MM.1S (cell line): ENCODE data around the gene DSCAML1.

ENCODE experiments used
- DNase-seq: peaks from one replicate; pipeline ENCODE4 v3.0.0-alpha.2; 2015
- H2AFZ ChIP-seq: fragments of 300-600 bp; sonication (generic); 2 replicates; pipeline ENCODE4 v1.6.0; 2016; ENCODE audit warnings: antibody characterized with exemption, low read length
- H3F3A ChIP-seq: fragments of 300-600 bp; sonication (generic); 2 replicates; pipeline ENCODE4 v1.6.1; 2016; ENCODE audit warnings: mild to moderate bottlenecking, antibody characterized with exemption, low read length, moderate library complexity, mixed read lengths; ENCODE audit not compliant: insufficient read depth
- H3K27ac ChIP-seq: fragments of 300-600 bp; sonication (generic); 2 replicates; pipeline ENCODE4 v1.5.1; 2016; ENCODE audit warnings: mild to moderate bottlenecking, low read length
- H3K27me3 ChIP-seq: fragments of 300-600 bp; sonication (generic); replicated peaks from 2 replicates; pipeline ENCODE4 v1.6.0; 2016; ENCODE audit warnings: low read length; ENCODE audit not compliant: insufficient read depth
- H3K36me3 ChIP-seq: fragments of 300-600 bp; sonication (generic); replicated peaks from 2 replicates; pipeline ENCODE4 v1.6.1; 2016; ENCODE audit warnings: mild to moderate bottlenecking, low read length, mixed read lengths; ENCODE audit not compliant: insufficient read depth
- H3K4me1 ChIP-seq: fragments of 300-600 bp; sonication (generic); 2 replicates; pipeline ENCODE4 v1.6.1; 2016; ENCODE audit warnings: low read length, mixed read lengths
- H3K4me2 ChIP-seq: fragments of 300-600 bp; sonication (generic); 2 replicates; pipeline ENCODE4 v1.6.0; 2016; ENCODE audit warnings: low read depth, low read length
- H3K4me3 ChIP-seq: fragments of 300-600 bp; sonication (generic); 2 replicates; pipeline ENCODE4 v1.5.1; 2016; ENCODE audit warnings: low read length, mixed read lengths
- H3K79me2 ChIP-seq: fragments of 300-600 bp; sonication (generic); 2 replicates; pipeline ENCODE4 v1.6.1; 2016; ENCODE audit warnings: mixed run types, low read length, mixed read lengths
- H3K9ac ChIP-seq: fragments of 300-600 bp; sonication (generic); 2 replicates; pipeline ENCODE4 v1.6.1; 2016; ENCODE audit warnings: low read length, mixed read lengths
- H3K9me2 ChIP-seq: fragments of 300-600 bp; sonication (generic); replicated peaks from 2 replicates; pipeline ENCODE4 v1.6.1; 2016; ENCODE audit warnings: mild to moderate bottlenecking, low read length, mixed read lengths; ENCODE audit not compliant: insufficient read depth
- H3K9me3 ChIP-seq: fragments of 300-600 bp; sonication (generic); replicated peaks from 2 replicates; pipeline ENCODE4 v1.6.1; 2016; ENCODE audit warnings: mild to moderate bottlenecking, low read length, mixed read lengths; ENCODE audit not compliant: insufficient read depth
- H4K20me1 ChIP-seq: fragments of 300-600 bp; sonication (generic); 2 replicates; pipeline ENCODE4 v1.6.1; 2016; ENCODE audit warnings: mild to moderate bottlenecking, low read length, moderate library complexity, mixed read lengths; ENCODE audit not compliant: insufficient read depth
- EZH2 ChIP-seq: fragments of 300-600 bp; sonication (generic); optimal IDR thresholded peaks from 2 replicates; pipeline ENCODE3; 2017; ENCODE audit warnings: low read depth, mild to moderate bottlenecking, antibody characterized with exemption, low read length, mixed read lengths
- EZH2phosphoT487 ChIP-seq: fragments of 300-600 bp; sonication (generic); IDR thresholded peaks from 2 replicates; pipeline ENCODE4 v1.6.1; 2018; ENCODE audit warnings: antibody characterized with exemption, low read length
- TF ChIP-seq, protein P1 (sequence below): fragments of 300-600 bp; sonication (generic); IDR thresholded peaks from 2 replicates; pipeline ENCODE4 v1.5.1; 2016; ENCODE audit warnings: antibody characterized with exemption, low read length, mixed read lengths

Gene DSCAML1

GRCh38 chr11:117657794-117658193 is 139.2 kb downstream of the DSCAML1 start:
- H3K4me1 ChIP-seq: no peaks in the 10 kb centered on the region
- no peak overlapping the region for H3K27ac ChIP-seq
- no peak overlapping the region for H2AFZ ChIP-seq
- no peaks in the 10 kb centered on the region for H3F3A ChIP-seq
- H3K36me3 ChIP-seq: no peaks in the 10 kb centered on the region
- H3K9me2 ChIP-seq: no peaks in the 10 kb centered on the region
- no peaks in the 10 kb centered on the region for H4K20me1 ChIP-seq
- no peaks in the 10 kb centered on the region for H3K79me2 ChIP-seq
- DNase-seq: no peak
- no peak overlapping the region for H3K9ac ChIP-seq
- TF ChIP-seq EZH2 (no peak), EZH2phosphoT487 (no peak)
- TF ChIP-seq, protein P1, sequence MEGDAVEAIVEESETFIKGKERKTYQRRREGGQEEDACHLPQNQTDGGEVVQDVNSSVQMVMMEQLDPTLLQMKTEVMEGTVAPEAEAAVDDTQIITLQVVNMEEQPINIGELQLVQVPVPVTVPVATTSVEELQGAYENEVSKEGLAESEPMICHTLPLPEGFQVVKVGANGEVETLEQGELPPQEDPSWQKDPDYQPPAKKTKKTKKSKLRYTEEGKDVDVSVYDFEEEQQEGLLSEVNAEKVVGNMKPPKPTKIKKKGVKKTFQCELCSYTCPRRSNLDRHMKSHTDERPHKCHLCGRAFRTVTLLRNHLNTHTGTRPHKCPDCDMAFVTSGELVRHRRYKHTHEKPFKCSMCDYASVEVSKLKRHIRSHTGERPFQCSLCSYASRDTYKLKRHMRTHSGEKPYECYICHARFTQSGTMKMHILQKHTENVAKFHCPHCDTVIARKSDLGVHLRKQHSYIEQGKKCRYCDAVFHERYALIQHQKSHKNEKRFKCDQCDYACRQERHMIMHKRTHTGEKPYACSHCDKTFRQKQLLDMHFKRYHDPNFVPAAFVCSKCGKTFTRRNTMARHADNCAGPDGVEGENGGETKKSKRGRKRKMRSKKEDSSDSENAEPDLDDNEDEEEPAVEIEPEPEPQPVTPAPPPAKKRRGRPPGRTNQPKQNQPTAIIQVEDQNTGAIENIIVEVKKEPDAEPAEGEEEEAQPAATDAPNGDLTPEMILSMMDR: no peak
- no peak overlapping the region for H3K4me3 ChIP-seq
- H3K27me3 ChIP-seq: peaks cover 93% of the 10 kb centered on the region
- no peak overlapping the region for H3K4me2 ChIP-seq
- H3K9me3 ChIP-seq: no peaks in the 10 kb centered on the region

DNA sequence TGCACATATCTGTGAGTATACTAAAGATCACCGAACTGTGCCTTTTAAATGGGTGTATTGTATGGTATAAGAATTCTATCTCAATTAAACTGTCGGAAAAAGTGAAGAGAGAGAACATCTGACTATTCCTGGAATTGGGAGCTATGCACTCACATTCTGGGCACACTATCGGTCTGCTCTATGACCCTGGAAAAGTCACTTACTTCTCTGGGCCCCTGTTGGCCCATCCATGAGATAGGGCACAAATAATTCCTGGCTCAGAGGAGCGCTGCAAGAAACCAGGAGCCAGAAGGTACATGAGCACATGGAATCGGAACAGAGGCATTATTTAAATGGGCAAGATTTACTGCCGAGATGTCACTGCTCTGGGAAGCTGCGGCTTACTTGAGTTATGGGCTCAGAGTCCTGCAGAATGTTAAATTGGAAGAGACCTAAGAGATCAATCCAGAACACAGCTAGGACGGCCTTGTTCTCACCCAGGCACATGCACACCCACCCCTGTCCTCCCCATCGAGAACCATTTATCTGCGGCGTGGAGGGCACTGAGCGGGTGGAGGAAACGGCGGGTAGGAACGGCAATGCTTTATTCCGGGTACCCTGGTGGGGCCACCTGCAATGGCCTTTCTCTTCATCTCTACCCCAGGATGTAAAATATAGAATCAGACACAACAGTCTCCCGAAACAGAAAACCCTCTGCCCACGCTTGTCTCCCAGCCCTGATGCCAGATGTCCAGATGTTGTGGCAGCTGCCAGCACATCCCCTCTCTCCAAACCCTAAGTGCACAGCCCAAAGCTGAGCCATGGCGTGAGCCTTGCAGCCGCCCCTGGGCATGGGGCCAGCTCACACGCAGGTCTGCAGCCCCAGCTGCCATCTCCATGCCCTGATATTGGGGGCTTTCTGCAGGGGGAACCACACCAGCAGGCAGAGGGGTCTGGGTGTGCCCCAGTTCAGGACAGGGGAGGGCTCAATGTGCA is 142.4 kb downstream of the DSCAML1 start:
- DNase-seq: no peak
- Histone ChIP-seq H3K9me3 (no peaks in the 10 kb centered on the region), H3K79me2 (no peaks in the 10 kb centered on the region), H4K20me1 (no peaks in the 10 kb centered on the region), H3K4me1 (no peaks in the 10 kb centered on the region), H3K4me2 (no peak overlapping the region), H3K9me2 (no peaks in the 10 kb centered on the region), H3K27ac (no peak overlapping the region), H3K36me3 (no peaks in the 10 kb centered on the region), H3K4me3 (no peak overlapping the region), H3K27me3 (peaks cover 90% of the 10 kb centered on the region), H3F3A (no peaks in the 10 kb centered on the region), H3K9ac (no peak overlapping the region), H2AFZ (no peak overlapping the region)
- TF ChIP-seq, protein P1: no peak
- TF ChIP-seq EZH2: no peak
- TF ChIP-seq EZH2phosphoT487: no peak

GRCh38 chr11:117652521-117652920 is 144.5 kb downstream of the DSCAML1 start:
- no peaks in the 10 kb centered on the region for H3K4me1 ChIP-seq
- H3K9me2 ChIP-seq: no peaks in the 10 kb centered on the region
- no peak overlapping the region for H3K4me3 ChIP-seq
- H3F3A ChIP-seq: no peaks in the 10 kb centered on the region
- H3K36me3 ChIP-seq: no peaks in the 10 kb centered on the region
- H3K9me3 ChIP-seq: no peaks in the 10 kb centered on the region
- no peak overlapping the region for H3K4me2 ChIP-seq
- TF ChIP-seq, protein P1: no peak
- no peak for TF ChIP-seq EZH2
- no peak overlapping the region for H3K27ac ChIP-seq
- H3K79me2 ChIP-seq: no peaks in the 10 kb centered on the region
- peaks cover 86% of the 10 kb centered on the region for H3K27me3 ChIP-seq
- no peaks in the 10 kb centered on the region for H4K20me1 ChIP-seq
- no peak for DNase-seq
- no peak overlapping the region for H2AFZ ChIP-seq
- H3K9ac ChIP-seq: no peak overlapping the region
